Dedifferentiated amniotic fluid mesenchymal stem cell (primary cell): ENCODE data around the gene SLC6A13.
"Not testable (repeated sequence)": the region's sequence is repeated elsewhere in the genome, so short reads cannot be mapped to it uniquely, and the experiment has no call there.

Experiments used
- DNase-seq: peaks from one replicate; pipeline ENCODE4 v3.0.0-alpha.2; 2016; ENCODE audit errors: extremely low spot score

SLC6A13 gene

DNA sequence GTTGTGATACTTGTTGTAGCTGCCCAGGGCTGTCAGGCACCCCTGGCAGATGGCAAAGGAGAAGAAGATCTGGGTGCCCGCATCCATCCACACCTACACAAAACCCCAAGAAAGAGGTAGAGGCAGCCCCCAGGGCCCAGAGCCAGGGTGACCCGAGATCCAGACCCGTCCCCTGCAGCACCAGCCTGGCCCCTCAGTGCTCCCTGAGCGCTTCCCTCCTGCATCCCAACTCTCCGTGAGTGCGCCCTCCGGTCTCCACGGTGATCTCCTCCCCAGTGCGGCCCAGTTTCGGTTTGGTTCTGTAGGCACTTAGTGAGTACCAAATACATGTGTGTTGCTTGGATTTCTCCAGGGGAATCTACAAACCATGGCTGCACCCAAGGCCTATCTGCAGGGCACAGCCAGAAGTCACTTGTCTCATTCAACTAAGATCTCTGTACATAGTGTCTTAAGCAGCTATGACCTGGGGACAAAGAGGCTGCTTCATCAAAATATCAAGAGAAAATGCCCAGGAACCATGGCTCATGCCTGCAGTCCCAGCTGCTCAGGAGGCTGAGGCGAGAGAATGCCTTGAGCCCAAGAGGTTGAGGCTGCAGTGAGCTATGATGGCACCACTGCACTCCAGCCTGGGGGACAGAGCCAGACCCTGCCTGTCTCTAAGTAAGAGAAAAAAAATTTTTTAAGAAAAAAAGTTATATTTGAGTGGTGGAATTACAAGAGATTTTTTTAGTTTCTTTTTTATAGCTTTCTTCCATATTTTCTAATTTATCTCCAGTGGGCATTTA, 64.5 kb downstream of the SLC6A13 start:
- DNase-seq = no peak

- DNase-seq = no peak
These were observed 65.3 kb downstream of the SLC6A13 start for GRCh38 chr12:197347-197746.

DNA sequence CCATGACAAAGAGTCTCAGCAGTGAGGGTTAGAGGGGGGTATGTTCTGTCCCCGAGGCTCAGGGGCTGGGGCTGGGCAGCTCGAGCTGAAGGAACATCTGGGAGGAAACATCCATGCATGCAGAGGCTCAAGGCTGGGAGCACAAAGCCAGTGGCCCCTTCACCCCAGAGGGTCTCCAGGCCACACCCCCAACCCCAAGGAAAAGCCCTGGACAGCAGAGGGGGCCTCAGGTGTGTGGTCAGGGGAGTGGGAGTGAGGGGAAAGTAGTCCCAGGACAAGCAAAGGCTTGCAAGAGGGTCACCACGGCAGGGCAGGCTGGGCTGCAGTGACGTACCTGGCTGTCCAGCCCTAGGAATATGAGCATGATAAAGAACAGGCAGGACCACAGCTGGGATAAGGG, 66.2 kb downstream of the SLC6A13 start:
- DNase-seq = no peak

DNA sequence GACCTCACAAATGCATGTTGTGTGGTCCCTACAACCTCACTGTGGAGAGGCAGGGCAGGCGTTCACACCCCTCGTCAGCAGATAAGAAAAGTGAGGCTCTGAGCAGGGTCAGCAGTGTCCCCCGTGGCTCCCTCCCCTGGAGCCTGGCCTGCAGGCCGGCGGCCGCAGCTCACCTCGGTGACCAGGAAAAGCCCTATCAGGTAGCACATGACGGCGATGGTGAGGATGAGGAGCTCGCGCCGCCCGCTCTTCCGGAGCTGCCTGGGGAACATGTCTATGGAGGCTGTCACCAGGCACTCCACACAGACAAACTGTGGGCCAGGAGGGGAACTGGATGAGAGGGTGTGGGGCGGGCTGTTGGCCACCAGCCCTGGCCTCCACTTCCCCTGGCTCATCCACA, 66.7 kb downstream of the SLC6A13 start:
- DNase-seq = no peak

DNA sequence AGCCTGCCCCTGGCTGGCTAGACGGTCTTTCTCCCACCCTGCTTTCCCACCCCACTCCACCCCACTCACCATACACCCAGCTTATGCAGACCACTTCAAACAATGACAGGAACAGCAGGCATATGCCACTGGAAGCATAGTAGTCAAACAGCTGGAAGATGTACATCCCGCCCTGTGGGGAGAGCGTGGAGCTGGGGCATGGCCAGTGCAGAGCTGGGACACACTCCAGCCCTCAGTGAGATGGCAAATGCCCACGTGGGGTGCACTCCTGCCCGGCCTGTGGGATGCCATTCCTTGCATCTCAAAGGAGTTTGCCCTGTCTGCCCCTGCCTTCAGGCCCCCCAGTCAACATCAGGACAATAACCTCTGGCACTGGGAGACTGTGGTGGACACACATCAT, 67.5 kb downstream of the SLC6A13 start:
- DNase-seq = no peak

DNA sequence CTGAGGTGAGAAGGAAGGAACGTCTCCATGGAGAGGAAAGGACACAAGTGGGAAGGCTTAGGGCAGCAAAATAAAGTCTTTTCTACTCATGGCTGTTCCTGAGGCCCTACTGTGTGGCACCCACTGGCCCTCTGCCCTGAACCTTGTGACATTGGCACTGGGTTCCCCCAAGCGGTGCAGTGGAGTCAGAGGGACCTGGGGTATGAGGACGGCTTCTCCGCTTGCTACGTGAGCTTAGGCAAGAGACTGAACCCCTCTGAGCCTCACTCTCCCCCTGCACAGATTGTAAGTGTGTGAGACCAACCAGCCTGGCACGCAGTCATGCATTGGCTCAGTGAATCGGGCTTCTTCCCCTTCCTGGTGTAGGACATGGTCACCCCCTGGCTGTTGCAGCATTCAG, 68.4 kb downstream of the SLC6A13 start:
- DNase-seq = no peak

DNA sequence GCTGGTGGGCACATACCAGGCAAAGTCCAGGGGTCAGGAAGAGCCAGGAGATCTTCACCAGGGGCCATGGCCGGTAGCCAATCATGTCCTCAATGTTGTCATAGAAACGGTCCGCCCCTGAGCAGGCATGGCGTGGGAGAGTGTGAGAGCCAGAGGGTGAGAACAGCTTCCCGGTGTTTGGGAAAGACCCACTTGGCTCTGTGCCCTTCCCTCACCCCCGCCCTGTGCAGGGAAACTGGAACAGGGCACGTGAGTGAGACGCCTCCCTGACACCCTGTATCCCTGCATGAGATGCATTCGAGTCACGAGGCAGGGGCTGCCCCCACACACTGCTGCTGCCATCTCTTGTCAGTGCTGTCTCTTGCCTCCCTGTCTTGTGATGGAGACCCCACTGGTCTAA, 69.4 kb downstream of the SLC6A13 start:
- DNase-seq = no peak

DNA sequence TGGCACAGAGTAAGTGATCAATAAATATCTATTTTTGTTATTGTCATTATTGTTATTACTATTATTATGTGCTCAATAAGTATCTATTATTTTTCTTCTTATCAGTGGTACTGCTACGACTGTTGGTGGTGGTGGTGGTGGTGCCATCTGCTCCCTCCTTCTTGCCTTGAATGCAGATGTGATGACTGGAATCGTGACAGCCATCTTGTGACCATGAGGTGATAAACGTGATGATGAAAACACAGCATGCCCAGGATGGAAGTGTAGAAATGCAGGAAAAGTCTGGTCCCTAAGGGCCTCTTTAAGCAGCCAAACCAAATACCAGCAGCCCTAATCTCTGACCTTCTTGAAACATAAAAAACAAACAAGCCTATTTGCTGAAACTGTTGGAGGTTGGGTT, 71.1 kb downstream of the SLC6A13 start:
- DNase-seq = no peak

GRCh38 chr12:190881-191280, 71.8 kb downstream of the SLC6A13 start:
- no peak for DNase-seq

GRCh38 chr12:189622-189962, 73.0 kb downstream of the SLC6A13 start:
- DNase-seq = no peak

- DNase-seq = no peak
These were observed 73.6 kb downstream of the SLC6A13 start for GRCh38 chr12:188910-189621.

DNA sequence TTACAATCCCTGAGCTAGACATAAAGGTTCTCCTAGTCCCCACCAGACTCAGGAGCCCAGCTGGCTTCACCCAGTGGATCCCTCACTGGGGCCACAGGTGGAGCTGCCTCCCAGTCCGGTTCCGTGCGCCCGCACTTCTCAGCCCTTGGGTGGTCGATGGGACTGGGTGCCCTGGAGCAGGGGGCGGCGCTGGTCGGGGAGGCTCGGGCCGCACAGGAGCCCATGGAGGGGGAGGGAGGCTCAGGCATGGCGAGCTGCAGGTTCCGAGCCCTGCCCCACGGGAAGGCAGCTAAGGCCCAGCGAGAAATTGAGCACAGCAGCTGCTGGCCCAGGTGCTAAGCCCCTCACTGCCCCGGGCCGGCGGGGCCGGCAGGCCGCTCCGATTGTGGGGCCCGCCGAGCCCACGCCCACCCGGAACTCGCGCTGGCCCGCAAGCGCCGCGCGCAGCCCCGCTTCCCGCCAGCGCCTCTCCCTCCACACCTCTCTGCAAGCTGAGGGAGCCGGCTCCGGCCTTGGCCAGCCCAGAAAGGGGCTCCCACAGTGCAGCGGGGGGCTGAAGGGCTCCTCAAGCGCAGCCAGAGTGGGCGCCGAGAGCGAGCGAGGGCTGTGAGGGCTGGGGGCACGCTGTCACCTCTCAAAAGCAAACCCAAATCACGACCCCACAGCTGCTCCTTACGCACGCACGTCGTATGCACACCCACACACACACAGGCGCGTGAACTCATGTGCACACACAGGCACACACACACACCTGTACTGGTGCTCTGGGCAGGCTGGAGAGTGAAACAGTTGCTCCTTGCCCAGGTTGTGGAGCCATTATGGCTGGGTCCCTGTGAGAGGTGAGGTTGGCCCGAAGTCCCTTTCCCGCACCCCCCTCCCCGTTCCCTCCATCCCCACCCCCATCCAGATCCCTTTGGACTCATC, 74.4 kb downstream of the SLC6A13 start:
- not testable (repeated sequence) for DNase-seq

- no peak for DNase-seq
These were observed 76.5 kb downstream of the SLC6A13 start for GRCh38 chr12:186006-186625.

- no peak for DNase-seq
These were observed 77.1 kb downstream of the SLC6A13 start for GRCh38 chr12:185576-185955.

DNA sequence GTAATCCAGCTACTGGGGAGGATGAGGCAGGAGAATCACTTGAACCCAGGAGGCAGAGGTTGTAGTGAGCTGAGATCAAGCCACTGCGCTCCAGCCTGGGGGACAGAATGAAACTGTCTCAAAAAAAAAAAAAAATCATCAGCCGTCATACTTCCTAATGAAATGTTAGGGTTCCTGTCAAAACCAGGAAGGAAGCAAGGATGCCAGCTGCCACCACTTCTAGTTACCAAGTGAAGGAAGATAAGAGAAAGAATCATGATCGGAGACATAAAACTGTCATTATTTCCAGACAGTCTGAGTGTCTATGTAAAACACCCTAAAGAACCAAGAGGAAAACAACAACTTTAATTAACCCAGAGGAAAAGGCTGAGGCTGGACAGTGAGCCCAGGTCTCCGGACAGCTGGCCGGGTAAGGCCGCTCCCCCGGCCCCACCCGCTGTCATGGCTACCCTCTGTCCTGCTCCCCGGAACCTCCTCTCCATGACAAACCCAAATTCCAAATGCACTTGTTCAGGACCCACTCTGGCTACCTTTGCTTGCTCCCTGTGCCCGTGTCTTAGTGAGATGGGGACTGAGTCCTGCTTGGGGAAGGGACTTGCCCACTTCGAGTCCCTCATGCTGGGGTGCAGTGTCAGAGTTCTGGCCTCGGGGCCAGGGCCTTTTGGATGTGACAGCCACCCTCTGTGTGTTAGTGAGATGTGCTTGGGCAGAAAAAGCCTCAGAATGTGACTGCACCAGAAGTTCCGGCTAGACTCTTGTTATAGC, 77.6 kb downstream of the SLC6A13 start:
- no peak for DNase-seq

GRCh38 chr12:182381-182892, 80.2 kb downstream of the SLC6A13 start:
- DNase-seq = no peak

- DNase-seq = no peak
These were observed 80.7 kb downstream of the SLC6A13 start for GRCh38 chr12:181921-182320.

- no peak for DNase-seq
These were observed 82.2 kb downstream of the SLC6A13 start for GRCh38 chr12:180445-180844.

DNA sequence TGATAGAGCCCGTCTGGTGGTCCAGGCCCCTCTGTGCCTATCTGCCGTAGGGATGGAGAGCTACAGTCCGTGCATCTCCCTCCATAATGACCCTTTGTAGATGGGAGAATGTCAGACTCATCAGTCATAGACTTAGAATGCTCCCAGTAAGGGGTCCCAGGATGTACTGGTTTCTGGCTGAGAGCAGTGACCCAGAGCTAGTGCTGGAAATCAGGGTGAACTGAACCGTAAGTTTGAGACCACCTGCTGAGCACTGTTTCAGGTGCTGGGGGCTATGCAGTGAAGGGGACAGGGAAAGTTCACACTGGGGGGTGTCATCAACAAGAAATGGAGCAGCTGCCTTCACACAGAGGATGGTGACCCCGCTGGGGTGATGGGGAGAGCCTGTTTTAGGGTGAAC, 82.8 kb downstream of the SLC6A13 start:
- no peak for DNase-seq

- DNase-seq = no peak
These were observed 83.3 kb downstream of the SLC6A13 start for GRCh38 chr12:179131-179884.

DNA sequence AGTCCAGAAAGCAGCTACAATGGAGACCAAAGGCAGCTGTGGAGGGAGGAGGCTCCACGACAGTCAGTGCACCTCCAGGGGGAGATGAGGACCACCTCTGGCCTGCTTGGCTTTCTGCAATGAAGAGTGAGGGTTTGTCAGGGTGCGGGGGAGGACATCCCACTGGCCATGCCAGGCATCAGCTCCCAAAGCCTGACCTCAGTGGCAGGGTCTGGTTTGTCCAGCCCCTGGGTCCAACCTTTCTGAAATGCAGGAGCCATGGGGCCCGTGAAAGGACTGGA, 83.9 kb downstream of the SLC6A13 start:
- no peak for DNase-seq
